GM23338 (cell line): Measurements from ENCODE around the gene CHRNB4.

Experiments used
- CREB1 ChIP-seq: fragments of 250-450 bp; sonication (Bioruptor Pico); IDR thresholded peaks from 2 replicates; pipeline ENCODE4 v1.5.0; 2020; ENCODE audit warnings: low read depth, mild to moderate bottlenecking, moderate library complexity
- CTCF ChIP-seq, 2 experiments: fragments of 200-600 bp in 1 of 2; sonication (generic) in 1 of 2; conservative IDR thresholded peaks; 2 replicates each; pipeline versions ENCODE4 v1.5.1 to v1.6.1; 2016 to 2017; ENCODE audit warnings: antibody characterized with exemption in 2 of 2, low read depth in 2 of 2, mild to moderate bottlenecking in 2 of 2, moderate library complexity in 1 of 2
- EZH2 ChIP-seq: fragments of 200-600 bp; sonication (generic); IDR thresholded peaks from one replicate; pipeline ENCODE4 v1.8.0; 2017; ENCODE audit warnings: antibody characterized with exemption, mild to moderate bottlenecking, low read depth; ENCODE audit not compliant: unreplicated experiment
- EZH2phosphoT487 ChIP-seq: fragments of 200-600 bp; sonication (generic); IDR thresholded peaks from one replicate; pipeline ENCODE4 v1.8.1; 2018; ENCODE audit warnings: antibody characterized with exemption; ENCODE audit not compliant: unreplicated experiment
- JUNB ChIP-seq: IDR thresholded peaks from one replicate; pipeline ENCODE4 v1.6.1; 2016; ENCODE audit warnings: antibody characterized with exemption; ENCODE audit not compliant: unreplicated experiment
- NANOG ChIP-seq: IDR thresholded peaks from 2 replicates; pipeline ENCODE4 v1.6.1; 2016; ENCODE audit warnings: antibody characterized with exemption, borderline replicate concordance
- POLR2AphosphoS5 ChIP-seq: IDR thresholded peaks from 2 replicates; pipeline ENCODE4 v1.6.1; 2016; ENCODE audit warnings: antibody characterized with exemption, low read depth
- STAT1 ChIP-seq: IDR thresholded peaks from one replicate; pipeline ENCODE4 v1.6.1; 2016; ENCODE audit warnings: antibody characterized with exemption; ENCODE audit not compliant: unreplicated experiment
- ZNF331 ChIP-seq: fragments of 250-450 bp; sonication (Bioruptor Pico); IDR thresholded peaks from 2 replicates; pipeline ENCODE4 v1.5.0; 2020; ENCODE audit warnings: low read depth, mild to moderate bottlenecking, moderate library complexity
- TF ChIP-seq, protein P1 (sequence below): IDR thresholded peaks from one replicate; pipeline ENCODE4 v1.6.1; 2018; ENCODE audit warnings: antibody characterized with exemption; ENCODE audit not compliant: unreplicated experiment
- TF ChIP-seq, protein P2 (sequence below): fragments of 250-450 bp; sonication (Bioruptor Pico); IDR thresholded peaks from 2 replicates; pipeline ENCODE4 v1.5.0; 2020; ENCODE audit warnings: mild to moderate bottlenecking, moderate library complexity

- TF ChIP-seq CTCF (conservative IDR thresholded peaks at IDR 0.05; ENCODE audit: low read depth in 2 of 2) (no peak), EZH2 (no peak), POLR2AphosphoS5 (no peak), EZH2phosphoT487 (no peak), JUNB (no peak), CREB1 (CRISPR knock-in tag) (no peak), NANOG (no peak), STAT1 (no peak), ZNF331 (no peak)
- TF ChIP-seq, protein P1, sequence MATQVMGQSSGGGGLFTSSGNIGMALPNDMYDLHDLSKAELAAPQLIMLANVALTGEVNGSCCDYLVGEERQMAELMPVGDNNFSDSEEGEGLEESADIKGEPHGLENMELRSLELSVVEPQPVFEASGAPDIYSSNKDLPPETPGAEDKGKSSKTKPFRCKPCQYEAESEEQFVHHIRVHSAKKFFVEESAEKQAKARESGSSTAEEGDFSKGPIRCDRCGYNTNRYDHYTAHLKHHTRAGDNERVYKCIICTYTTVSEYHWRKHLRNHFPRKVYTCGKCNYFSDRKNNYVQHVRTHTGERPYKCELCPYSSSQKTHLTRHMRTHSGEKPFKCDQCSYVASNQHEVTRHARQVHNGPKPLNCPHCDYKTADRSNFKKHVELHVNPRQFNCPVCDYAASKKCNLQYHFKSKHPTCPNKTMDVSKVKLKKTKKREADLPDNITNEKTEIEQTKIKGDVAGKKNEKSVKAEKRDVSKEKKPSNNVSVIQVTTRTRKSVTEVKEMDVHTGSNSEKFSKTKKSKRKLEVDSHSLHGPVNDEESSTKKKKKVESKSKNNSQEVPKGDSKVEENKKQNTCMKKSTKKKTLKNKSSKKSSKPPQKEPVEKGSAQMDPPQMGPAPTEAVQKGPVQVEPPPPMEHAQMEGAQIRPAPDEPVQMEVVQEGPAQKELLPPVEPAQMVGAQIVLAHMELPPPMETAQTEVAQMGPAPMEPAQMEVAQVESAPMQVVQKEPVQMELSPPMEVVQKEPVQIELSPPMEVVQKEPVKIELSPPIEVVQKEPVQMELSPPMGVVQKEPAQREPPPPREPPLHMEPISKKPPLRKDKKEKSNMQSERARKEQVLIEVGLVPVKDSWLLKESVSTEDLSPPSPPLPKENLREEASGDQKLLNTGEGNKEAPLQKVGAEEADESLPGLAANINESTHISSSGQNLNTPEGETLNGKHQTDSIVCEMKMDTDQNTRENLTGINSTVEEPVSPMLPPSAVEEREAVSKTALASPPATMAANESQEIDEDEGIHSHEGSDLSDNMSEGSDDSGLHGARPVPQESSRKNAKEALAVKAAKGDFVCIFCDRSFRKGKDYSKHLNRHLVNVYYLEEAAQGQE = no peak
- TF ChIP-seq, protein P2, sequence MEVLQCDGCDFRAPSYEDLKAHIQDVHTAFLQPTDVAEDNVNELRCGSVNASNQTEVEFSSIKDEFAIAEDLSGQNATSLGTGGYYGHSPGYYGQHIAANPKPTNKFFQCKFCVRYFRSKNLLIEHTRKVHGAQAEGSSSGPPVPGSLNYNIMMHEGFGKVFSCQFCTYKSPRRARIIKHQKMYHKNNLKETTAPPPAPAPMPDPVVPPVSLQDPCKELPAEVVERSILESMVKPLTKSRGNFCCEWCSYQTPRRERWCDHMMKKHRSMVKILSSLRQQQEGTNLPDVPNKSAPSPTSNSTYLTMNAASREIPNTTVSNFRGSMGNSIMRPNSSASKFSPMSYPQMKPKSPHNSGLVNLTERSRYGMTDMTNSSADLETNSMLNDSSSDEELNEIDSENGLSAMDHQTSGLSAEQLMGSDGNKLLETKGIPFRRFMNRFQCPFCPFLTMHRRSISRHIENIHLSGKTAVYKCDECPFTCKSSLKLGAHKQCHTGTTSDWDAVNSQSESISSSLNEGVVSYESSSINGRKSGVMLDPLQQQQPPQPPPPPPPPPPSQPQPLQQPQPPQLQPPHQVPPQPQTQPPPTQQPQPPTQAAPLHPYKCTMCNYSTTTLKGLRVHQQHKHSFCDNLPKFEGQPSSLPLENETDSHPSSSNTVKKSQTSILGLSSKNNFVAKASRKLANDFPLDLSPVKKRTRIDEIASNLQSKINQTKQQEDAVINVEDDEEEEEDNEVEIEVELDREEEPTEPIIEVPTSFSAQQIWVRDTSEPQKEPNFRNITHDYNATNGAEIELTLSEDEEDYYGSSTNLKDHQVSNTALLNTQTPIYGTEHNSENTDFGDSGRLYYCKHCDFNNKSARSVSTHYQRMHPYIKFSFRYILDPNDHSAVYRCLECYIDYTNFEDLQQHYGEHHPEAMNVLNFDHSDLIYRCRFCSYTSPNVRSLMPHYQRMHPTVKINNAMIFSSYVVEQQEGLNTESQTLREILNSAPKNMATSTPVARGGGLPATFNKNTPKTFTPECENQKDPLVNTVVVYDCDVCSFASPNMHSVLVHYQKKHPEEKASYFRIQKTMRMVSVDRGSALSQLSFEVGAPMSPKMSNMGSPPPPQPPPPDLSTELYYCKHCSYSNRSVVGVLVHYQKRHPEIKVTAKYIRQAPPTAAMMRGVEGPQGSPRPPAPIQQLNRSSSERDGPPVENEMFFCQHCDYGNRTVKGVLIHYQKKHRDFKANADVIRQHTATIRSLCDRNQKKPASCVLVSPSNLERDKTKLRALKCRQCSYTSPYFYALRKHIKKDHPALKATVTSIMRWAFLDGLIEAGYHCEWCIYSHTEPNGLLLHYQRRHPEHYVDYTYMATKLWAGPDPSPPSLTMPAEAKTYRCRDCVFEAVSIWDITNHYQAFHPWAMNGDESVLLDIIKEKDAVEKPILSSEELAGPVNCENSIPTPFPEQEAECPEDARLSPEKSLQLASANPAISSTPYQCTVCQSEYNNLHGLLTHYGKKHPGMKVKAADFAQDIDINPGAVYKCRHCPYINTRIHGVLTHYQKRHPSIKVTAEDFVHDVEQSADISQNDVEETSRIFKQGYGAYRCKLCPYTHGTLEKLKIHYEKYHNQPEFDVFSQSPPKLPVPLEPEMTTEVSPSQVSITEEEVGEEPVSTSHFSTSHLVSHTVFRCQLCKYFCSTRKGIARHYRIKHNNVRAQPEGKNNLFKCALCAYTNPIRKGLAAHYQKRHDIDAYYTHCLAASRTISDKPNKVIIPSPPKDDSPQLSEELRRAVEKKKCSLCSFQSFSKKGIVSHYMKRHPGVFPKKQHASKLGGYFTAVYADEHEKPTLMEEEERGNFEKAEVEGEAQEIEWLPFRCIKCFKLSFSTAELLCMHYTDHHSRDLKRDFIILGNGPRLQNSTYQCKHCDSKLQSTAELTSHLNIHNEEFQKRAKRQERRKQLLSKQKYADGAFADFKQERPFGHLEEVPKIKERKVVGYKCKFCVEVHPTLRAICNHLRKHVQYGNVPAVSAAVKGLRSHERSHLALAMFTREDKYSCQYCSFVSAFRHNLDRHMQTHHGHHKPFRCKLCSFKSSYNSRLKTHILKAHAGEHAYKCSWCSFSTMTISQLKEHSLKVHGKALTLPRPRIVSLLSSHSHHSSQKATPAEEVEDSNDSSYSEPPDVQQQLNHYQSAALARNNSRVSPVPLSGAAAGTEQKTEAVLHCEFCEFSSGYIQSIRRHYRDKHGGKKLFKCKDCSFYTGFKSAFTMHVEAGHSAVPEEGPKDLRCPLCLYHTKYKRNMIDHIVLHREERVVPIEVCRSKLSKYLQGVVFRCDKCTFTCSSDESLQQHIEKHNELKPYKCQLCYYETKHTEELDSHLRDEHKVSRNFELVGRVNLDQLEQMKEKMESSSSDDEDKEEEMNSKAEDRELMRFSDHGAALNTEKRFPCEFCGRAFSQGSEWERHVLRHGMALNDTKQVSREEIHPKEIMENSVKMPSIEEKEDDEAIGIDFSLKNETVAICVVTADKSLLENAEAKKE (CRISPR knock-in tag) = no peak
Observed at GRCh38 chr15:78629031-78629715, 11.8 kb downstream of the CHRNB4 start.
